Smooth muscle cell (in vitro differentiated cells): ENCODE results near the gene RPTOR. TPM values are rescaled to one million over a fixed set of nuclear protein-coding genes. Genes with fewer than 3 reads are reported as not detected.

Experiments
- DNase-seq: peaks from one replicate; lab custom pipeline; 2025; ENCODE audit not compliant: unreplicated experiment; lab: John Stamatoyannopoulos, UW
- H2AFZ ChIP-seq: fragments of 200-600 bp; sonication (generic); 2 replicates; pipeline ENCODE4 v1.6.0; 2016; ENCODE audit warnings: antibody characterized with exemption, low read depth, mild to moderate bottlenecking
- H3F3A ChIP-seq: fragments of 200-600 bp; sonication (generic); 2 replicates; pipeline ENCODE4 v1.6.0; 2017; ENCODE audit warnings: antibody characterized with exemption, low read depth
- H3K27ac ChIP-seq: fragments of 200-600 bp; sonication (generic); 2 replicates; pipeline ENCODE4 v1.5.1; 2016; ENCODE audit warnings: low read depth, mild to moderate bottlenecking
- H3K27me3 ChIP-seq: fragments of 200-600 bp; sonication (generic); 2 replicates; pipeline ENCODE4 v1.6.1; 2016; ENCODE audit warnings: low read depth, mild to moderate bottlenecking
- H3K36me3 ChIP-seq: fragments of 200-600 bp; sonication (generic); 2 replicates; pipeline ENCODE4 v1.5.1; 2016; ENCODE audit warnings: low read depth
- H3K4me1 ChIP-seq: fragments of 200-600 bp; sonication (generic); 2 replicates; pipeline ENCODE4 v1.5.1; 2016; ENCODE audit warnings: low read depth
- H3K4me2 ChIP-seq: fragments of 200-600 bp; sonication (generic); 2 replicates; pipeline ENCODE4 v1.6.0; 2016; ENCODE audit warnings: mild to moderate bottlenecking
- H3K4me3 ChIP-seq: fragments of 200-600 bp; sonication (generic); 2 replicates; pipeline ENCODE4 v1.5.1; 2016; ENCODE audit warnings: mild to moderate bottlenecking
- H3K79me2 ChIP-seq: fragments of 200-600 bp; sonication (generic); 2 replicates; pipeline ENCODE4 v1.6.0; 2016; ENCODE audit warnings: low read depth, mild to moderate bottlenecking
- H3K9ac ChIP-seq: fragments of 200-600 bp; sonication (generic); 2 replicates; pipeline ENCODE4 v1.6.0; 2016; ENCODE audit warnings: low read depth
- H3K9me3 ChIP-seq: fragments of 200-600 bp; sonication (generic); replicated peaks from 2 replicates; pipeline ENCODE4 v1.5.1; 2016; ENCODE audit warnings: low read depth
- H4K20me1 ChIP-seq: fragments of 200-600 bp; sonication (generic); 2 replicates; pipeline ENCODE4 v1.6.0; 2016; ENCODE audit warnings: low read depth
- CTCF ChIP-seq: fragments of 200-600 bp; sonication (generic); IDR thresholded peaks from 2 replicates; pipeline ENCODE4 v1.5.1; 2017; ENCODE audit warnings: borderline replicate concordance, mild to moderate bottlenecking, antibody characterized with exemption; ENCODE audit not compliant: insufficient read depth, poor library complexity, severe bottlenecking
- WGBS: methylation state at CpG from one replicate; pipeline ENCODE4 v1.1.7; 2016; ENCODE audit warnings: low lambda C conversion rate; 5-methylcytosine and 5-hydroxymethylcytosine counted together
- polyA plus RNA-seq: library from polyadenylated mRNA; unstranded; fragments of >200 nt; fragmentation: Nextera tagmentation; extraction: Ambion mirVana; gene quantifications from 2 replicates; pipeline ENCODE4 v1.2.1, GENCODE V29; 2016
- total RNA-seq: library from RNA; depleted of rRNA; stranded (reverse); fragments of >200 nt; gene quantifications from 2 replicates; pipeline ENCODE4 v1.2.3, GENCODE V29; 2014

Gene RPTOR
- total and polyA plus RNA-seq, 2 experiments from 2014 or later: 10.6 to 12.2 TPM

GRCh38 chr17:80960037-80960796, 415.6 kb downstream of the RPTOR start:
- Histone ChIP-seq H3K4me3 (no peak overlapping the region), H3K79me2 (no peaks in the 10 kb centered on the region), H3K36me3 (no peaks in the 10 kb centered on the region), H2AFZ (no peak overlapping the region), H3K4me1 (no peaks in the 10 kb centered on the region), H3K4me2 (no peak overlapping the region), H4K20me1 (no peaks in the 10 kb centered on the region), H3K9me3 (no peaks in the 10 kb centered on the region), H3K27me3 (no peaks in the 10 kb centered on the region), H3K9ac (no peak overlapping the region), H3K27ac (no peak overlapping the region), H3F3A (no peaks in the 10 kb centered on the region)
- DNase-seq: no peak
- WGBS: 97% methylated on average over 24 of the region's 24 CpGs
- no peak for TF ChIP-seq CTCF

- Histone ChIP-seq H3K4me1 (no peaks in the 10 kb centered on the region), H3F3A (no peaks in the 10 kb centered on the region), H3K36me3 (no peaks in the 10 kb centered on the region), H2AFZ (no peak overlapping the region), H3K79me2 (no peaks in the 10 kb centered on the region), H4K20me1 (no peaks in the 10 kb centered on the region), H3K4me3 (no peak overlapping the region), H3K9me3 (no peaks in the 10 kb centered on the region), H3K9ac (no peak overlapping the region), H3K27me3 (no peaks in the 10 kb centered on the region), H3K27ac (no peak overlapping the region), H3K4me2 (no peak overlapping the region)
- no peak for TF ChIP-seq CTCF
- DNase-seq: no peak
- WGBS: 97% methylated on average over 30 of the region's 31 CpGs
These were observed 416.3 kb downstream of the RPTOR start for GRCh38 chr17:80960797-80961452.

GRCh38 chr17:80961541-80962330, 417.1 kb downstream of the RPTOR start:
- Histone ChIP-seq H3K4me1 (no peaks in the 10 kb centered on the region), H2AFZ (no peak overlapping the region), H3K79me2 (no peaks in the 10 kb centered on the region), H3K27me3 (no peaks in the 10 kb centered on the region), H3K4me2 (no peak overlapping the region), H4K20me1 (no peaks in the 10 kb centered on the region), H3F3A (no peaks in the 10 kb centered on the region), H3K36me3 (no peaks in the 10 kb centered on the region), H3K9ac (no peak overlapping the region), H3K4me3 (no peak overlapping the region), H3K9me3 (no peaks in the 10 kb centered on the region), H3K27ac (no peak overlapping the region)
- 95% methylated on average over 21 of the region's 21 CpGs for WGBS
- no peak for DNase-seq
- no peak for TF ChIP-seq CTCF
